HG03095 (cell line): Measurements from ENCODE around the gene PDZD8.
"Not testable (repeated sequence)": the region's sequence is repeated elsewhere in the genome, so short reads cannot be mapped to it uniquely, and the experiment has no call there.

Source experiments
- ATAC-seq: cut with Tn5 transposase; IDR thresholded peaks from one replicate; pipeline ENCODE4 v1.9.1; 2021; ENCODE audit warnings: moderate library complexity; ENCODE audit not compliant: unreplicated experiment

PDZD8 gene

DNA sequence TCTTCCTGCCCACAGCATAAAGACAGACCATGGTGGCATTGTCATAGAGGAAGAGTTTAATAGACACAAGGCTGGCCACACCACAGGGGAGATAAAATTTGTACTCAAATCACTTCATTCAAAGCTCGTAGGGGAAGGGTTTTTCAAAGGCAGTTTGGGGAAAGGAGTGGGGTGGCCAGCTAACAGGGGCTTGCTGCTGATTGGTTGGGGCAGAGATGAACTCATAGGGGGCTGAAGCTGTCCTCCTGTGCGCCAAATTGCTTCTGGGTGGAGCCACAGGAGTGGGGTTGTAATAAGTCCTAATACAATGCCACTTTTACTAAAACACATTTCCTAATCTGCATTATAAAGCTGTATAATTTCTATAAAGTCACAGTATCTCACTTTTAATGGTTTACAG lies 22.5 kb downstream of the PDZD8 start:
- no peak for ATAC-seq

DNA sequence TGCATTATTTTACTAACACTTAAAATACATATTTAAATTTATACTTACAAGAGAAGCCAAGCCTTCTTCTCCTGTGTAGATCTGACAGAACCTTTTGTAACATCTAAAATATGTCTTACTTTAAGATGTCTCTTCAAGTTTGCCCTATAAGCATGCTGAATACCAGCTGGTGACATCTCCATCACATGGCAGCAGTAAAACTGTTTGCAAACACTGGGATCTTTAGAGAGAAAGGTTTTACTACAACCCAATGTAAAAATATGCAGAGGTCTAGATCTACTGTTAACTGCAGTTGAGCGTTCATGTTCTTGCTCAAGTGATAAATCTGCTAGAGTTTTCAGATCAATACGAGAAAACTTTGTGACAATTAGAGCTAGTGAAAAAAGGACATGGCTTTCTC lies 23.2 kb downstream of the PDZD8 start:
- no peak for ATAC-seq

DNA sequence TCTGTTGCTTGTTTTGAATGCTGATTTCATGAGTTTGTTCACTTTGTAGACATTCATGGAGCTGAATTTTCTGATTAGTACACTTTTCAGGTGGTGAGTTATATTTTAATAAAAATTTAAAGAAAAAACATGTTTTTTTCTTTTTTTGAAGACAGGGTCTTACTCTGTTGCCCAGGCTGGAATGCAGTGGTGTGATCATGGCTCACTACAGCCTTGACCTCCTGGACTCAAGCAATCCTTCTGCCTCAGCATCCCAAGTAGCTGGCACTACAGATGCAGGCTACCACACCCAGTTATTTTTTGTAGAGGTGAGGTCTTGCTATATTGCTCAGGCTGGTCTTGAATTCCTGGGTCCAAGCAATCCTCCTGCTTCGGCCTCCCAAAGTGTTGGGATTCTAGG lies 23.7 kb downstream of the PDZD8 start:
- no peak for ATAC-seq

DNA sequence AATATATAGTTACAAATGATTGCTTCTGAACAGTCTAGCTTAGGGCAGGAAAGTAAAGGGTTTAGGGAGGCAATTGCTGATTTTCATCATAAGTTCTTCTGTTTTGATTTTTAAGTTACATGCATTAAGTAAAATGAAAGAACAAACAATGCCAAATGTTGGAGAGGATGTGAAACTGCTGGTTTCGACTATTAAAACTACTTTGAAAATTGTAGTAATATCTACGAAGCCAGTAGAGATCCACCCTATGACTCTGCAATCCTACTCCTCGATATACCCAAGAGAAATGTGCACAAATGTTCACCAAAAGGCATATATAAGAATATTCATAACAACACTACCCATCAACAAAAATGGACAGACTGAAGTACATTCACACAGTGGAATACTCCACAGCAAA lies 24.3 kb downstream of the PDZD8 start:
- ATAC-seq: peak; percentile 81

DNA sequence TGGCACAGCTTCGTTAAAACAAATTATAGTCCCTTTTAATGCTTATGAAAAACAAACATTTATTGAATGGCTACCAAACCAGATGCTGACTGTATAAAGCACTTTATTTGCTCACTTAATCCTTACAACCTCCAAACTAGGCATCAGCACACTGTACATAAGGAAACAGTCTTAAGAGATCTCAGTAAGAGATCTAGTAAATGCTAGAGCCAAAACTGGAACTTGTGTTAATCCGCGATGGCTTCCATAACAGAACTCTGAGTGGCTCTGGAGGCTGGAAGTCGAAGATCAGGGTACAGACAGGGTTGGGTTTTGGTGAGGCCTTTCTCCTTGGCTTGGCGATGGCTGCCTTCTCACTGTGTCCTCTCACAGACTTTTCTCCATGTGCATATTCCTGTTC lies 27.0 kb downstream of the PDZD8 start:
- no peak for ATAC-seq

DNA sequence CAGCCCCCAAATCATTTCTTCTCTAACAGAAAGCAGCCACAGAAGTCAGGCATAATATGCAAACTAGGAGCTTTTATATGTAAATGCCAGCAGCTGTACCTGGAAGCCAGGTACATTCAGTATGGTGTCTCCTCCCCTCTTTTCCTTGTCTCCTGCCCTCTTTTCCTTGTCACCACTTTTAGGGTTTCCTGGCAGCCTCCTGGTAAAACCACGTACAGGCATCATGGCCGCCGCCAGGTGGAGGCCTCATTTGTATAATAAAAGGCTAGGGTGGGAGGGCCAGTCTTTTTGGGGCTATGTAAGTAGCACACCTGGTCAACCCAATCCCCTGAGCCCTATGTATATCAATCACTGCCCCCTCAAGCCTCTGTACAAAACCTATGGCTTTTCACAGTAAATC lies 28.7 kb downstream of the PDZD8 start:
- ATAC-seq: no peak

DNA sequence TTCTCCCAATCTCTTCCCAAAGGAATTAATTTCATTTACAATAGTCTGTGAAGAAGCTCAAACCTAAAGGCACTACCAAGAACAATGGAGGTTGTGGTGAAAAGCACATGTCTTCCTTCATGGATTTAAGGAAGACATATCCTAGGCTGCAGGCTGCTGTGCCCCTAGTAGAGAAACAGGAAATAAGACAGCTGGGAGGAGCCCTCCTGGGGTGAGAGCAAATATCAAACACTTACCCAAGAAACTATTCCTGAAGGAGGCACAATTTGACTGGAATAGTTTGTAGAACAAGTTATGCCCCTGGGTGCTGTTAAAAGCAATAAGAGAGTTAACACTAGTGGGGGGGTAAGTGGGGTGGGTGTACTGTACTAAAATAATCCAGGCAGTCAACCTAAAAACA lies 30.1 kb downstream of the PDZD8 start:
- ATAC-seq: no peak

DNA sequence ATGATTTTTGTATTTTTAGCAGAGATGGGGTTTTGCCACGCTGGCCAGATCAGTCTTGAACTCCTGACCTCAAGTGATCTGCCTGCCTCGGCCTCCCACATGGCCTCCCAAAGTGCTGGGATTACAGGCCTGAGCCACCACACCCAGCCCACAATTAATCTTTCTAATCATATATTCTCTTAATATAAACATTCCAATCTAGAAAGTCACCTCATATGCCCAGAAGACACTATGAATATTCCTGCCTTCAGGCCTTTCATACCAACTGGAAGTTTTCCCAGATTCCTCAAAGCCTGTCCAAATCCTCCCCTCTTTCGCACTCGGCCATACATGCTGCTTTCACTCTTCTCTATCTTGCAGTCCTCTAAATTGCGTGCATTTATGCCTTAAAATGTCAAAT lies 32.6 kb downstream of the PDZD8 start:
- no peak for ATAC-seq

DNA sequence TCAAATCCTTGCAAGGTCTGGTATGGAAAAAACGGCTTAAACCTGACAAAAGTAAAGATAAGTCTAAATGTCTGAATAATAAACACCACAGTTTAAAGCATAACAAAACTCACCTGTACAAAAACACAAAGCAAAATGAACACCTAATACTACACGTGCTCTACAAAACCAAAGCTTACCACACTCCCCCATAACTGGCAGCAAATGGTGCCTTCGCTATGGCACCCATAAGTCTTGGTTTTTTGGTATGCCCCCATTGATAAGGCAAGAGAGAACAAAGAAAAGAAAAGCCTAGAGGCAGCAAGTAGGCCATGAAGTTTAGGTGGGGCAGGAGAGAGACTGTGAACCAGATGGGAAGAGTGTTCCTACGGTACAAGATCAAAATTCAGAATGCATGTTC lies 34.2 kb downstream of the PDZD8 start:
- ATAC-seq: no peak

DNA sequence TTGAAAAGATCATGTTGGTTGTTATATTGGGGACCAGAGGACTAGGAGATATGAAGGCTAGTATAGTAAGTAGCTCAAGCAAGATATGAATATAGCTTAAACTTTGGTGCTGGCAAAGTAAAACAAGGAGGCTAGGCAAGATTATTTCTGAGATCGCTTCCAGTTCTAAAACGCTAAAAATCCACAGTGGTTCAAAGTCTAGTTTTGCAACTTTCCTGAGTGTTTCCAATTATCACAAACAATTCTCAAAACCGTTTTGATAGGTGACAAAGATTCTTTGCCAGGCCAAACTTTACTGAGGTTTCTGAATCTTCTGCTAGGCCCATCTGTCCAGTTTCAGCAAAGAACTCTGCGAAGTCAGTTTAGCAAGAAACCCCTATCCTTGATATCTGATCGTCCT lies 35.3 kb downstream of the PDZD8 start:
- ATAC-seq: no peak

DNA sequence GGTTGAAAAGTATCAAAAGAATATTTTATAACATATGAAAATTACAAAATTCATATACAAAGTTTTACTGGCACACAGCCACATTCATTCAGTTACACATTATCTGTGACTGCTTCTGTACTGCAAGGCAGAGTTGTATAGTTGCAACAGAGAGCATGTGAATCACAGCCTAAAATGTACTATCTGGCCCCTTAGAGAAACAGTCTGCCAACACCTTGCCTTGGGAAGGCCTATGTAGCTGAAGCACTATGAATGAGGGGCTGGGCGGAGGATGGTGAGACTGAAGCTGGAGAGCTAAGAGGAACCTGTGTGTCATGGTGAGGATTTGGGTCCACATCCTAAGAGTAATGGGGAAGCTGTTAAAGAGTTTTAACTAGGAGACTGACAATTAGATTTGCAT lies 35.7 kb downstream of the PDZD8 start:
- no peak for ATAC-seq

DNA sequence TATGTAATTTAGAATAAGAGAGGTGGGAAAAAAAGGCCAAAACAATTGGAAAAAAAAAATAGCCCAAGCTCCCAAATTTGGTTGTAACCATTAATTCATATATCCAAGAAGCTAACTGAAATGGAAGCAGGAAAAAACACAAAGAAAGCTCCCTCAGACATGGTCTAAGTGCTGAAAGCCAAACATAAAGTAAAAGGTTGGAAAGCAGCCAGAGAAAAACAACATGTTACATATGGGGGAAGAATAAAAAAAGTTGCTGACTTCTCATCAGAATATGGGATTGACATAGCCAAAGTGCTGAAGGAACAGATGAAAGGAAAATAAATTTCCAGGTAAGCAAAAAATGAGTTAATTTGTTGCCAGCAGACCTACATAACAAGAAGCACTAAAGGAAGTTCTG lies 40.3 kb downstream of the PDZD8 start:
- no peak for ATAC-seq

DNA sequence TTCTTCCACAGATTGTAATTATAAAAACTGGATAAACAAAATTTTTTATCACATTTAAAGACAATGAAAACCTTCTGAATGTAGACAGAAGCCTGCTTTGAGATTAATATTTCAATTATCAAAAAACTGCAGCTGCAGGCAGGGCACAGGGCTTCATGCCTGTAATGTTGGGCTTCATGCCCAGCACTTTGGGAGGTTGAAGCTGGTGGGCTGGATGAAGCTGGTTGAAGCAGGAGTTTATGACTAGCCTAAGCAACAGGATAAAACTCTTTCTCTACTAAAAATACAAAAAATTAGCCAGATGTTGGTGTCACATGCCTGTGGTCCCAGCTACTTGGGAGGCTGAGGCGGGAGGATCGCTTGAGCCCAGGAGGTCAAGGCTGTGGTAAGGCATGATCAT lies 41.2 kb downstream of the PDZD8 start:
- ATAC-seq: no peak

DNA sequence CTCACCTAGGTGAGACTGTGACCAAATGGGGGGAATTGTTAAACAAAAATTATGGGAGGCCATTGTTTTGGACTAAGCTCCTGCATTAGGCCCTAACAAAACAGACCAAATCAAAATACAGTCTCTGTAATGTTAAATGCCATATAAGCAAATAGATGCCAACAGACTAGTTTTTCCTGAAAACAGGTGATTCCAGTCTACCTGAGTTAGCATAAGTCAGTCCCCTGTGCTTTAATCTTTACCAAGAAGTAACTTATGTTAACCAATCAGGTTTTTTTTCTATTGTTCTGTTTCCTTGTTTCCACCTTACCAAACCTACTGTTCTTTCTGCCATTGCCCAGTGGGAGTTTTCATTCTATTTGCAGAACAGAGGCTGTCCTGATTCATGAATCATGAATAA lies 48.0 kb downstream of the PDZD8 start:
- no peak for ATAC-seq

DNA sequence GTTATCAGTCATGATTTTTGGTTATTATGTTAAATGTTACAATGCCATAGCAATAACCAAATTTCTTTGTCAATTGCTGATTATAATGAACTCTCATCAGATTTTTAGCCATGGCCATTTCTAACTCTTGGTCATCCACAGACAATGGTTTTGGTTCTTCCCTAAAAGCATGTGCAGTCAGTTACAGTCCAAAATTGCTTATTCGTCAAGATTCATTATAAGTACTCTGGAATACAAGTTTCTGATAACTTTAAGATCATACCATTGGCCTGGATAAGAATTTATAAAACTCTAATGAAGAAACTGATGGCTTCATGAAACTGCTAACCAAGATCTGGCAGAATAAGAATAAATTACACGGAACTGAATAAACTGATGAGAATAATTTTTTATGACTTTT lies 50.9 kb downstream of the PDZD8 start:
- no peak for ATAC-seq

DNA sequence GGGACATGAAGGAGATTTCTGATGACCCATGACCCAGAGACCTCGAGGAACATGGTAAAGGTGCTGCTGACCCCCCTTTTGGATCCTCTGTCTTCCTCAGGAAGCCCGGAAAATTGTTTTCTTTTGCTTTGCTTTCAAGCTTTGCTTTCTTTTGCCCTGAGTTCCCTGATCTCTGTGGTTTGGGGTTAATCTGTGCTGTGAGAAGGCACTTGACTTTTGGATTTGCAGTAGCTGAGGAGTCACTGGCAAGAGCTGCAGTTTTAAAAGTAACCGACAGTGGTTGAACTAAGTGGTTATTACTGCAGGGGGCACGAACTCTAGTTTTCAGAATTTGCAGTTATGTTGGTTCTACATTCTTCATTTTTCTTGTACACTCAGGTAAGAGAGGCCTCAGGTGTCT lies 53.0 kb downstream of the PDZD8 start:
- ATAC-seq: no peak

DNA sequence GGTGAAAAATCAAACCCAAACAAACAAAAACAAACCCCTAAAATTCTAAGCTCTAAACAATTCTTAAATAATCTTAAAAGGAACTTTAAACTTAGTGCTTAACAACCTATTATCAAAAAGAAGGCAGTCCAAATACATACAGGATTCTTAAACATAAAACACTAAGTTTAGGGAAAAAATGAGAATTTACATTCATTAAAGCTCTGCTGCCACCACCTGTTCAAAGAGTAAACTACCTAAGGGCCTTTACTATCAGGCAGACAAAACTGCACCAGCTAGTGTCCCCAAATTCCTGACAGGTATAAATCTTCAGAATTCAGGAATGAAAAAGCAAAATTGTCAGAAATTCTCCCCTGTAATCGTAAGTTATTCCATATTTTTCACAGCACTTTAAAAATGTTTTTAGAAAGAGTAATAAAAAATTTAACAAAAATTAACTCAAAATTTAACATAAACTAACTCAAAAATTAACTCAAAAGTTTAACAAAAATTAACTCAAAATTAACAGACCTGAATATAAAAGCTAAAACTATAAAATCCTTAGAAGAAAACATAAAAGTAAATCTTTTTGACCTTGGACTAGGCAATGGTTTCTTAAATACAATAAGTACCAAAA lies 55.1 kb downstream of the PDZD8 start:
- ATAC-seq: no peak

DNA sequence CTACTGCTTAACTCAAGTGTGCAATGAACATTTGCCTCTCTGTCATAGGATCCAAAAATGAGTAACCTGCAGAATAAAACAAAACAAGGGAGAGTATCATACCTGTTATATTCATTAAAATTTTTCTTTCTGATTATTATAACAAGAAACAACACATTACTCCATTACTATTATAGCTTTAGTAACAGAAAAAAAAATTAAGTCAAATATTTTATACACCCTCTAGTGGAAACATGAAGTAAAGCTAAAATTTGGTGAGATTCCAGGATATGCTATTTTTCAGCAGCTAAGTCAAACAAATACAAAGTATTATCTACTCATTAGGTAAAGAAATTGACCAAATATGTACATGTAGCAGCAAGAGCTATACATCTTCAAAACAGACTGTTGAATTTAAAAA lies 56.3 kb downstream of the PDZD8 start:
- ATAC-seq: no peak

DNA sequence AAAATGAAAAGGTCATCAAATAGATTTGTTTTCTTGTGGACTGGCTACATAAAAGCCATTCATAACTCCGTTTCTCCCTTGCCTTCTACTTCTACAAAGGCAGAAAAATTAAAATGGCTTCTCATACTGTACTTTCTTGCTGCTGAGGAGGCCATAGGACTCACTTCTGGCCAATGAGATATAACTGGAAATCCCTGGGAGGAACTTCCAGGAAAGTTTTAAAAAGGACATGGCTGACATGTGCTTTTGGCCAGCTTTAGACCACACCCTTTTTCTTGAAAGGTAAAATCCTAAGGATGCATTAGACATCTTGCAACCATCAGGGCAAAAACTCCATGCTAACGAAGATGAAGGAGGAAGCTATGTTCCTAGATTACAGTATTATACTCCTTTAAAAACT lies 58.5 kb downstream of the PDZD8 start:
- ATAC-seq: no peak

DNA sequence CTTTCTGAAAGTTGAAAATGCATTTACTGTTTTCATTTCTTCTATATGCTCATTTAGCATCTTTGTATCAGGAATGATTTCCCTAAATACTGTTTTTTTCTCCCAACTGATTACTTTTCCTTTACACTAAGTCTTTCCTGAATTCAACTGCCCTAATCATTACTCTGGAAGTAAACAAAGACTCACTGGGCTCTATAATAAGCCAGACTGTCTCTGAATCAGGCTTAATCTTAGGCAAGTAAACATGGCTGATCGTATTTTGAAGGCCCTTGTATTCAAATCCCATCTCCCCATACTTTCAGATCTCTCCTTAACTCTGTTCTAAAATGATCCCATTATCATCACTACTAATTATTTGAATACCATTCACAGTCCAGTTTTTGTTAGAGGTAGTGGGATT lies 61.6 kb downstream of the PDZD8 start:
- no peak for ATAC-seq

DNA sequence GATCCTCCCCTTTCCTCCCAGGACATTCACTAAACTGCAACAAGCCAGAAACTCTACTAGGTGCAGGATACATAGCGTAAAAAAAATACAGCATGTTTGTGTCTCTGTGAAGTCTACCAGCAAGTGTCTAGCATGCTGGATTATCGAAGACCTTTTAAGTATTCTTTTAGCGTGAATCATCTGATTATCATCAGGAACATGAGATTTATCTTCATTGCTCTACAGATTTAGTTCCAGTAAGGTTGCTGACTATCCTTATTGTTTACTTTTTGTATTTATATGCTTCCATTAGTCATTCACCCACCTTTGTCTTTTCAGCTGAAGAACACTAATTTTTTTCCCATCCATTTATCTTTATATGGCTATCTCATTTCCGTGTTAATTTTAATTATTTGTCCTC lies 62.8 kb downstream of the PDZD8 start:
- no peak for ATAC-seq

DNA sequence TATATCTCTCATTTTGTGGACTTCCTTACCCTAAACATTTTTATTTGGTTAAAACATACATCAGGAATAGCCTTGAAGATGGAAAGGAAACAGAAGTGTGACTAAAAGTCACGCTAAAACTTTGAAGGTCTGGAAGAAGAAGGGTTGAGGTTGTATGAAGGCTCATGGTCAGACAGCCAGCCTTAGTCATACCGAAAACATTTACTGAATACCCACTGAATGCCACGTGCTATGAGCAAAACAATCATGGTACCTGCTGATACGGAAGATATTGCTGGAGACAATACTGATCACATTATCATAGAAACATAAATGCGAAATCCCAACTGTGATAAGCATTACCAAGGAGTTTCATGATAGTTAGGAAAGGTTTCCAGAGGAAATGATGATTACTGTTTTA lies 64.0 kb downstream of the PDZD8 start:
- ATAC-seq: no peak

DNA sequence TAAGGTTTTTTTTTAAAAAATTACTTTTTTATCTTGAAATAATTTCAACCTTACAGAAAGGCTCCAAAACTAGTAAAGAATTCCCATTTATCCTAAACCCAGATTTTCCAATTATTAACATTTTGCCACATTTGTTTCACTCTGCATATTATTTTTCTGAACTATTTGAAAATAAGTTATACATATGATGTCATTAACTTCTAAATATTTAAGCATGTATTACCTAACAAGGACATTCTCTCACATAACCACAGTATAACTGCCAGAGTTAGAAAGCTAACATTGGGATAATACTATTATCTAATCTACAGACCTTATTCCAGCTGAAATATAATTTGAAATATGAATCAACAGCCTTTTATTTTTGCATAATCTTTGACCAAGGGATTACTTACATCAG lies 68.6 kb downstream of the PDZD8 start:
- no peak for ATAC-seq

DNA sequence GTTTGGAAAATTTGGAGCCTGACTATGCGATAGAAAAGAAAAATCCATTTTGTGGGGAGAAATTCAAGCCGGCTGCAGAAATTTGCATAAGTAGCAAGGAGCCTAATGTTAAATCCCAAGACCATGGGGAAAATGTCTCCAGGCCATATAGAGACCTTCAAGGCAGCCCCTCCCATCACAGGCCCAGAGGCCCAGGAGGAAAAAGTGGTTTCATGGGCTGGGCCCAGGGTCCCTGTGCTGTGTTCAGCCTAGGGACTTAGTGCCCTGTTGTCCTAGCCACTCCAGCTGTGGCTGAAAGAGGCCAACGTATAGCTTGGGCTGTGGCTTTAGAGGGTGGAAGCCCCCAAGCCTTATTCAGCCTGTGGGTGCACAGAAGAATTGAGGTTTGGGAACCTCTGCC lies 71.8 kb downstream of the PDZD8 start:
- not testable (repeated sequence) for ATAC-seq
